Endothelial cell of umbilical vein (primary cell): Measurements from ENCODE around the gene CELF2. TPM values are rescaled to one million over a fixed set of nuclear protein-coding genes. Genes with fewer than 3 reads are reported as not detected.

Source experiments
- BruUV-seq: library from RNA; stranded (reverse); fragments of 400-500 nt; replicated peaks from 2 replicates; lab custom pipeline; 2021; lab: Mats Ljungman, UMichigan
- CTCF ChIA-PET: fragments of 300-600, 350-600 bp; sonication (Branson Sonifier 250); formaldehyde crosslinking; loops from one replicate; lab custom pipeline; 2021; ENCODE audit warnings: antibody characterized with exemption, inconsistent platforms; lab: Charles Lee
- POLR2A ChIA-PET: fragments of 300-600, 350-600 bp; sonication (Branson Sonifier 250); formaldehyde crosslinking; loops from one replicate; lab custom pipeline; 2021; ENCODE audit warnings: antibody characterized with exemption, inconsistent platforms; lab: Charles Lee
- DNase-seq: peaks from one replicate; pipeline ENCODE4 v3.0.0-alpha.2; 2011; ENCODE audit warnings: low read depth, low spot score
- FAIRE-seq: peaks from 2 replicates; lab custom pipeline; 2011; peaks lifted over from hg19 to GRCh38; lab: Jason Lieb, UNC
- H2AFZ ChIP-seq: 2 replicates; pipeline ENCODE4 v1.6.0; 2012; ENCODE audit warnings: low read depth, low read length, control low read depth, inconsistent platforms
- H3K27ac ChIP-seq: 2 replicates; pipeline ENCODE4 v1.5.1; 2011; ENCODE audit warnings: low read depth, mild to moderate bottlenecking, control low read depth, low read length, moderate library complexity; ENCODE audit not compliant: insufficient read depth
- H3K27me3 ChIP-seq, 2 experiments: 2 replicates each; pipeline versions ENCODE4 v1.6.0 to v1.6.1; 2011; ENCODE audit warnings: low read length in 2 of 2, mixed read lengths in 1 of 2; ENCODE audit not compliant: control insufficient read depth in 2 of 2, insufficient read depth in 2 of 2
- H3K36me3 ChIP-seq, 2 experiments: 2 replicates in 1 of 2; 3 replicates in 1 of 2; pipeline ENCODE4 v1.5.1; 2011; ENCODE audit warnings: low read length in 2 of 2, mild to moderate bottlenecking in 1 of 2, moderate library complexity in 1 of 2; ENCODE audit not compliant: control insufficient read depth in 2 of 2, insufficient read depth in 2 of 2; ENCODE audit errors: extremely low read depth in 1 of 2
- H3K4me1 ChIP-seq: 3 replicates; pipeline ENCODE4 v1.5.1; 2011; ENCODE audit warnings: mild to moderate bottlenecking, low read length; ENCODE audit not compliant: control insufficient read depth, insufficient read depth; ENCODE audit errors: extremely low read depth
- H3K4me2 ChIP-seq: 2 replicates; pipeline ENCODE4 v1.6.1; 2011; ENCODE audit warnings: low read length, control low read depth, mixed read lengths; ENCODE audit not compliant: insufficient read depth
- H3K4me3 ChIP-seq, 3 experiments: fragments of 200-600 bp in 1 of 3; sonication (generic), shearing (Covaris generic) in 1 of 3; replicated peaks in 1 of 3; 2 replicates each; pipeline ENCODE4 v1.5.1; 2011 to 2016; ENCODE audit warnings: control low read depth in 3 of 3, low read length in 3 of 3, mild to moderate bottlenecking in 2 of 3, inconsistent platforms in 1 of 3, low read depth in 1 of 3, moderate library complexity in 1 of 3; ENCODE audit not compliant: insufficient read depth in 1 of 3
- H3K79me2 ChIP-seq: 2 replicates; pipeline ENCODE4 v1.6.0; 2012; ENCODE audit warnings: low read length, inconsistent platforms; ENCODE audit not compliant: control insufficient read depth, insufficient read depth
- H3K9ac ChIP-seq: replicated peaks from 2 replicates; pipeline ENCODE3; 2011; ENCODE audit warnings: low read length, control low read depth; ENCODE audit not compliant: insufficient read depth; ENCODE audit errors: extremely low read depth
- H3K9me1 ChIP-seq: replicated peaks from 3 replicates; pipeline ENCODE4 v1.6.0; 2011; ENCODE audit warnings: mild to moderate bottlenecking, low read length; ENCODE audit not compliant: control insufficient read depth, insufficient read depth; ENCODE audit errors: extremely low read depth
- H3K9me3 ChIP-seq: replicated peaks from 2 replicates; pipeline ENCODE4 v1.5.1; 2012; ENCODE audit warnings: low read length, inconsistent platforms; ENCODE audit not compliant: control insufficient read depth, insufficient read depth
- H4K20me1 ChIP-seq: replicated peaks from 2 replicates; pipeline ENCODE3; 2011; ENCODE audit warnings: mild to moderate bottlenecking, low read length; ENCODE audit not compliant: control insufficient read depth, insufficient read depth; ENCODE audit errors: extremely low read depth
- EZH2 ChIP-seq: IDR thresholded peaks from 2 replicates; pipeline ENCODE4 v1.6.1; 2012; ENCODE audit warnings: borderline replicate concordance, low read depth, mild to moderate bottlenecking, moderate library complexity, low read length, inconsistent platforms; ENCODE audit not compliant: severe bottlenecking
- FOS ChIP-seq: IDR thresholded peaks from 2 replicates; pipeline ENCODE4 v1.6.1; 2011; ENCODE audit warnings: mild to moderate bottlenecking, low read length, moderate library complexity, borderline replicate concordance; ENCODE audit not compliant: insufficient read depth
- JUN ChIP-seq: IDR thresholded peaks from 2 replicates; pipeline ENCODE4 v1.6.1; 2011; ENCODE audit warnings: borderline replicate concordance, low read depth; ENCODE audit not compliant: insufficient read length, insufficient read depth
- dilution Hi-C: fragments of 300-500 bp; cut with MboI; formaldehyde crosslinking; loops from one replicate; pipeline ENCODE4 v1.15.0; 2019; ENCODE audit warnings: low sequenced_read_pairs; ENCODE audit not compliant: extremely low pct_ligation_motif_present
- intact Hi-C: fragments of 100-400 bp; cut with micrococcal nuclease; formaldehyde crosslinking; loops from one replicate; pipeline ENCODE4 v1.10.0; 2022
- polyA plus RNA-seq, 4 experiments: library from polyadenylated mRNA; depleted of rRNA in 3 of 4; stranded (reverse) in 3 of 4; unstranded in 1 of 4; fragments of >200 nt; gene quantifications; 2 replicates each; pipeline versions ENCODE4 v1.2.1 to v1.2.3, GENCODE V29; 2011 to 2012; ENCODE audit warnings: missing spikeins in 1 of 4
- total RNA-seq: library from RNA; stranded (reverse); gene quantifications from 2 replicates; pipeline ENCODE4 v1.2.3, GENCODE V29; 2021
- TF ChIP-seq, protein P1 (sequence below), 2 donors: IDR thresholded peaks; 1 replicate in 1 of 2; 2 replicates in 1 of 2; pipeline ENCODE4 v1.5.1; 2011; ENCODE audit warnings: low read length in 2 of 2, mild to moderate bottlenecking in 2 of 2, moderate library complexity in 2 of 2, control low read depth in 1 of 2, inconsistent platforms in 1 of 2, low read depth in 1 of 2; ENCODE audit not compliant: insufficient read depth in 1 of 2; ENCODE audit errors: extremely low read depth in 1 of 2
- TF ChIP-seq, protein P2 (sequence below): IDR thresholded peaks from 2 replicates; pipeline ENCODE4 v1.6.1; 2011; ENCODE audit not compliant: insufficient read depth, insufficient read length

CELF2 gene
- total and polyA plus RNA-seq, 2 donors (not counting 3 experiments of a cell fraction or from before 2014, with no cell fraction given), result 21.6 to 42.6 TPM

DNA sequence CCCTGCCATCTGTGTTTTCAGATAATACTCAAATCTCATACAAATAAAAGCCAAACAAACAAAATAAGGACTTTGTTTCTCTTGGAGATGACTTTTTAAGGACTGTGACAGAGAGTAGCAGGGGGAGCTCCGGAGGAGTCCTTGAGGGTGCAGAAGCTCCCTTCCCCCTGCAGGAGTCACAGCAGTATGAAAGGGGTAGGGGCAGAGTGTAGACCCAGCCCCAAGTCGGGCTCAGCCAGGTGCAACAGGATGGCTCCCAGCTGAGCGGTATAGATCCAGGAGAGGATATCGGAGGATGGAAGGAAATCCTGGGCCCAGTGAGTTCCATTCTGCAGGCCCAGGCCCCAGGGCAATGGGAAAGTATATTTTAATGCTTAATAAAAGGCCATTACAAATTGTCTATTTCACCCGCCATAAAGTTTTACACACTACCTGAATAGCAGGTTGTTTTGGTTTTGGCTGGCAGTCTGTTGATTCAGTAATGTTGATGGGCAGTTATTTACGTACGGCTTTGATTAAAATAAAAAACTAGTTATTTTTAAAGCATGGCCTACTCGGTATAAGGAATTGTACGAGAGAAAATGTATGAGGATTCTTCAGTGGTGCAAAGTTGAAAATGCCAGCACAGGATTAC lies 206.0 kb downstream of the CELF2 start:
- Histone ChIP-seq H2AFZ (no peak overlapping the region), H3K9me3 (no peaks in the 10 kb centered on the region), H3K36me3 (no peaks in the 10 kb centered on the region), H3K4me3 (no peak overlapping the region), H3K79me2 (no peaks in the 10 kb centered on the region), H3K4me1 (no peaks in the 10 kb centered on the region), H4K20me1 (no peaks in the 10 kb centered on the region), H3K9ac (no peak overlapping the region), H3K27me3 (no peaks in the 10 kb centered on the region), H3K4me2 (no peak overlapping the region), H3K27ac (no peak overlapping the region), H3K9me1 (no peaks in the 10 kb centered on the region)
- POLR2A ChIA-PET, result no interaction called here
- BruUV-seq, result no TSS peak
- dilution Hi-C loops (no loop called here), intact Hi-C loops (no loop called here)
- TF ChIP-seq, protein P1, sequence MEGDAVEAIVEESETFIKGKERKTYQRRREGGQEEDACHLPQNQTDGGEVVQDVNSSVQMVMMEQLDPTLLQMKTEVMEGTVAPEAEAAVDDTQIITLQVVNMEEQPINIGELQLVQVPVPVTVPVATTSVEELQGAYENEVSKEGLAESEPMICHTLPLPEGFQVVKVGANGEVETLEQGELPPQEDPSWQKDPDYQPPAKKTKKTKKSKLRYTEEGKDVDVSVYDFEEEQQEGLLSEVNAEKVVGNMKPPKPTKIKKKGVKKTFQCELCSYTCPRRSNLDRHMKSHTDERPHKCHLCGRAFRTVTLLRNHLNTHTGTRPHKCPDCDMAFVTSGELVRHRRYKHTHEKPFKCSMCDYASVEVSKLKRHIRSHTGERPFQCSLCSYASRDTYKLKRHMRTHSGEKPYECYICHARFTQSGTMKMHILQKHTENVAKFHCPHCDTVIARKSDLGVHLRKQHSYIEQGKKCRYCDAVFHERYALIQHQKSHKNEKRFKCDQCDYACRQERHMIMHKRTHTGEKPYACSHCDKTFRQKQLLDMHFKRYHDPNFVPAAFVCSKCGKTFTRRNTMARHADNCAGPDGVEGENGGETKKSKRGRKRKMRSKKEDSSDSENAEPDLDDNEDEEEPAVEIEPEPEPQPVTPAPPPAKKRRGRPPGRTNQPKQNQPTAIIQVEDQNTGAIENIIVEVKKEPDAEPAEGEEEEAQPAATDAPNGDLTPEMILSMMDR (IDR thresholded peaks at IDR 0.05; ENCODE audit: extremely low read depth in 1 of 2, insufficient read depth in 1 of 2, low read depth in 1 of 2, low read length in 2 of 2), result no peak
- no peak for TF ChIP-seq JUN
- TF ChIP-seq EZH2, result no peak
- TF ChIP-seq, protein P2, sequence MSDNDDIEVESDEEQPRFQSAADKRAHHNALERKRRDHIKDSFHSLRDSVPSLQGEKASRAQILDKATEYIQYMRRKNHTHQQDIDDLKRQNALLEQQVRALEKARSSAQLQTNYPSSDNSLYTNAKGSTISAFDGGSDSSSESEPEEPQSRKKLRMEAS, result no peak
- TF ChIP-seq FOS, result no peak
- CTCF ChIA-PET, result interaction anchor here (0.7 kb wide), 1 partner anchor 1881 kb away, joined by 3 read pairs; no protein-coding TSS in a partner anchor
- FAIRE-seq, result no peak
- DNase-seq, result no peak
